CD1c-positive myeloid dendritic cell (primary cell): ENCODE results near the gene AP1S3.
A peak's percentile ranks its signal among the peaks of the same experiment; 100 is the strongest.
"Not testable (repeated sequence)": the region's sequence is repeated elsewhere in the genome, so short reads cannot be mapped to it uniquely, and the experiment has no call there.

Experiments used
- DNase-seq: peaks from one replicate; pipeline ENCODE4 v3.0.0-alpha.2; 2016; ENCODE audit errors: extremely low spot score

The AP1S3 gene

GRCh38 chr2:223853425-223853837 lies 16.0 kb upstream of the AP1S3 start:
- DNase-seq: no peak

- no peak for DNase-seq
Observed at GRCh38 chr2:223852281-223852795, 15.0 kb upstream of the AP1S3 start.

DNA sequence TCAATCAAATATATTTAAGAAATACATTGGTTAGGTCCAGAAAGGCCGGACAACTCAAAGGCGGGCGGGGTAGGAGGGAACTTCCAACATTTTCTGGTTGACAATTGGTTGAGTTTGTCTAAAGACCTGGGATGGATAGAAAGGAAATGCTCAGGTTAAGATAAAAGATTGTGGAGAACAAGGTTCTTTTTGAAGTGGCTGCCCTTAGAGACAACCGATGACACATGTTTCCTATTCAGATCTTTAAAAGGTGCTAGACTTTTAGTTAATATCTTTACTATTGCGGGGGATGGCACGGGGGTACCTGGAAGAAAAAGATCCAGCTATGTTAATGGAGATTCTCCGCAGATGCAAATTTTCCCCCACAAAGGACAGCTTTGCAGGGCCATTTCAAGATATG lies 10.0 kb upstream of the AP1S3 start:
- DNase-seq: no peak

GRCh38 chr2:223846515-223846914 lies 9.1 kb upstream of the AP1S3 start:
- no peak for DNase-seq

- DNase-seq: peak; percentile 7
Observed at GRCh38 chr2:223841436-223842190, 4.2 kb upstream of the AP1S3 start.

- DNase-seq: peak; percentile 86
Observed at GRCh38 chr2:223835701-223836532, 1.5 kb downstream of the AP1S3 start.

- DNase-seq: no peak
Observed at GRCh38 chr2:223834431-223834830, 3.0 kb downstream of the AP1S3 start.

DNA sequence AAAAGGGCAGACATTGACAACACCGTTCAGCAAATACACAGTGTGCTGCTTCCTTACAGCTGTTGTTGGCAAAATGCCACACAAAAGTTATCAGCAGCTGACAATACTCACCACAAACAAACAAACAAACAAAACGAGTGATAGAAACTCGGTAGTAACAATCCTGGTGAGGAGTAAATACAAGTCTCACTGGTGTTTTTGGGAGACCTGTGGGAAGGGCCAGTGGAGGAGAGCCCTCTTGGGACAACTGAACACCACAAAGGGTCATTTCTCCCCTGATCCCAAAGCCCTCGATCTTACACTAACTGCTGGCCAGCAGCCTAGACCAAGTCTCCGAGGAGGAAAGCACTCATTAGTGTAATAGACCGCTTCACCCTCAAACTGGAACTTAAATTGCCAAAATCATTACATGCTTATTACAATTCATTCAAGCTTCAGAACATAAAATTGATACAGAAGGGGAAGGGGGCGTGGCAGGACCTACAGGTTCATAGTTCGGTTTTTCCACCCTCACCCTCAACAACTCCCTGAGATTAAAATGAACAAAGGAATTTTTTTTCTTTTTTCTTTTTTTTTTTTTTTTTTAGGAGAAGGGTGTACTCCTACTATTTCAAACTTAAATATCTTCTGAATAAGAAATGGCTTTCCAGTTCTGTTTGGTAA lies 5.0 kb downstream of the AP1S3 start:
- no peak for DNase-seq

DNA sequence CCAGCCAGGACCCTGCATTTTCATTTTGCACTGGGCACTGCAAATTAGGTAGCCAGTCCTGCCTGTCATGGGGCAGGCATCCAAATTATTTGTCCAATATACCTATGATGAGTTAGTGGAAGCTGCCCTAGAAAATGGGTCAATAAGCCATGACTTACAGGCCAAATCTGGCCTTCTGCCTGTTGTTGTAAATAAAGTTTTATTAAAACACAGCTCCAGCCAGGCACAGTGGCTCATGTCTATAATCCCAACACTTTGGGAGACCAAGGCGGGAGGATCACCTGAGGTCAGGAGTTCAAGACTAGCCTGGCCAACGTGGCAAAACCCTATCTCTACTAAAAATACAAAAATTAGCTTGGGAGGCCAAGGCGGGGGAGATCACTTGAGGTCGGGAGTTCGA lies 8.3 kb downstream of the AP1S3 start:
- no peak for DNase-seq

DNA sequence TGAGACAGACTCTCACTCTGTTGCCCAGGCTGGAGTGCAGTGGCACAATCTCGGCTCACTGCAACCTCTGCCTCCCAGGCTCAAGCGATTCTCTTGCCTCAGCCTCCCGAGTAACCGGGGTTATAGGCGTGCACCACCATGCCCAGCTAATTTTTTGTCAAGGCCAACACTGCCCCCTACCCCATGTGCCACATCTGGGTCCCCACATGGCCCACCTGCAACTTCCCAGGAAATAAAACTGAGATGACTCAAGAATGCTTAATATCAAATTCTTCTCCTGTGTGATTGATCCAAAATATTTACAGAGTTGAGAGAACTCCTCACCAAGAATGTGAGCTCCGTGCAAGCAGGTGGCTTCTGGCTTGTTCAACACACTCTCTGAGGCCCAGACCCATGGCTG lies 9.1 kb downstream of the AP1S3 start:
- DNase-seq: no peak

GRCh38 chr2:223826995-223827394 lies 10.4 kb downstream of the AP1S3 start:
- no peak for DNase-seq

GRCh38 chr2:223824301-223824700 lies 13.1 kb downstream of the AP1S3 start:
- DNase-seq: no peak

- DNase-seq: no peak
Observed at GRCh38 chr2:223822818-223823217, 14.6 kb downstream of the AP1S3 start.

GRCh38 chr2:223820549-223820948 lies 16.8 kb downstream of the AP1S3 start:
- no peak for DNase-seq

- no peak for DNase-seq
Observed at GRCh38 chr2:223819891-223820290, 17.5 kb downstream of the AP1S3 start.

- DNase-seq: no peak
Observed at GRCh38 chr2:223815884-223816570, 21.4 kb downstream of the AP1S3 start.

DNA sequence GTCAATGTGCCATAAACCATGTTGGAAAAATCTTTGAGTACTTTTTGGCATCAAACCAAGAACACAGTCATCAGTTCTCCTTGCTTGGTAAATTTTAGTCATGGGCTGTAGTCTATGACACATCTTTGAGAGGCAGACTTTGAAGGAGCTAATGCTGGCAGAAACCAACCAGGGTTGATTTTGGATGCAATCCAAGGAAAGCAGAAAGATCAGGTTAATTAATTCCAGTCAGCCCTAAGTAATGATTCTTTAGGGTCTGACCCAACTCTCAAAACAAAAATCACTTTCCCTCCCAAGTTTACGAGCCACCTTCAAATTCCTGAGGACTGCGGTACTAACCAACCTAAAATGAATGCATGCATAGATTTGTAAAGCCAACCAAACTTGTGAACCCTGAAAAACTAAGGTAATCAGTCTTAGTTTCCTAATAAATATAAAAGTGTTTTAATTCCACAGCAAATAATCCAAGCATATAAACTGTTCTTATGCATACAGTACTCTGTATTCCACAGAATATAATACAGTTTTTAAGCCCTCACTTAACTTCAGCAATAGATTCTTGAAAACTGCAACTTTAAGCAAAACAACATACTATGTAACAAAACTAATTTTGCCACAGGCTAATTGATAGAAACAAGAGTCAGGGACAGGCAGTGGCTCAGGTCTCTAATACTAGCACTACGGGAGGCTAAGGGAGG lies 22.0 kb downstream of the AP1S3 start:
- DNase-seq: no peak

DNA sequence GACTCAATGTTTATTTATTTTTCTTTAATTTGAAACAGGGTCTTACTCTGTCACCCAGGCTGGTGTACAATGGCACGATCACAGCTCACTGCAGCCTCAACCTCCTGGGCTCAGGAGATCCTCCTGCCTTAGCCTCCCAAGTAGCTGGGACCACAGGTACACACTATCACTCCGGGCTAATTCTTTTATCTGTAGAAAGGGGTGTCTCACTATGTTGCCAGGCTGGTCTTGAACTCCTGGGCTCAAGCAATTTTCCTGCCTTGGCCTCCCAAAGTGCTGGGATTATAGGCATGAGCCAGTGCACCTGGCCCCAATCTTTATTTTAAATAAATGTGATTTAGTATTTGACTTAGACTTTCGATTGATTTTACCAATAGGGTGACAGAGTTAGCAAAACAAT lies 22.6 kb downstream of the AP1S3 start:
- not testable (repeated sequence) for DNase-seq

- no peak for DNase-seq
Observed at GRCh38 chr2:223813329-223813728, 24.1 kb downstream of the AP1S3 start.

DNA sequence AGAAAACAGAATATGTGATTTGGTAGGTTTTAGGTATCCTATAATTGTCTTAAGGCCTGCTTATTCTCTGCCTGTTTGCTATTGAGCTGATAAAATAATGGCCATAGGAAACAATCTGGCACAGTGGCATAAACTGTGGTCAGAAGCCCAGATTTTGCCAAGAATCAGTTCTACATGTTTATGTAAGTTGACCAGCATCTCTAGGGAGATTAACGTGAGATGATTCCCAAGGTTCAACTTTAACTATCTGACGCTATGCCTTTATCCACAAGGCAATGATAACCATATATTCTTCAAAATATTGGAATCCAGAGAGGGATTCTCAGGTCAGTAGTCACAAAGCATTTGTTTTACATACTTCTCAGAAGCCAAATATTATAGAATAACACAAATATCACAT lies 25.6 kb downstream of the AP1S3 start:
- no peak for DNase-seq

DNA sequence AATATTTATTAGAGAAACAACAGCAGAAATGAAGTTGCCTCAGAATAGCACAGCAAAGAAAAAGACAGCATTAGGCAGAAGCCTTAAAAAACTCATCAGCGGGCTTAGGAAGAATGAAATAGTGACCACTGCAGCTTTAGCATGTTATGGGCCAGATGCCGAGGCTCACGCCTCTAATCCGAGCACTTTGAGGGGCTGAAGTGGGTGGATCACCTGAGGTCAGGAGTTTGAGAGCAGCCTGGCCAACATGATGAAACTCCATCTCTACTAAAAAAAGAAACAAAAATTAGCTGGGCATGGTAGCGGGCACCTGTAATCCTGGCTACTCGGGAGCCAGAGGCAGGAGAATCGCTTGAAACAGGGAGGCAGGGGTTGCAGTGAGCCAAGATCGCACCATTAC lies 32.4 kb downstream of the AP1S3 start:
- no peak for DNase-seq
